IMR-90 (cell line): ENCODE data around the gene SLC6A7.

Experiments used
- CTCF ChIP-seq: conservative IDR thresholded peaks from 2 replicates; pipeline ENCODE4 v1.5.1; 2012; ENCODE audit warnings: mild to moderate bottlenecking, low read depth, low read length, improper control_type of control experiment
- RAD21 ChIP-seq: IDR thresholded peaks from 2 replicates; pipeline ENCODE4 v1.6.1; 2012; ENCODE audit warnings: low read length, improper control_type of control experiment

GRCh38 chr5:150257424-150257823 is 67.6 kb downstream of the SLC6A7 start:
- TF ChIP-seq CTCF (no peak), RAD21 (no peak)
